ENCODE measurements around the gene HSPA13. TPM values are rescaled to one million over a fixed set of nuclear protein-coding genes. Genes with fewer than 3 reads are reported as not detected.

Gene HSPA13
- total and polyA plus RNA-seq, 10 of the 15 experiments (the other 5 are each of a cell fraction or from before 2014, with no cell fraction given) = 10.0 to 26.9 (median 18.6) TPM

DNA sequence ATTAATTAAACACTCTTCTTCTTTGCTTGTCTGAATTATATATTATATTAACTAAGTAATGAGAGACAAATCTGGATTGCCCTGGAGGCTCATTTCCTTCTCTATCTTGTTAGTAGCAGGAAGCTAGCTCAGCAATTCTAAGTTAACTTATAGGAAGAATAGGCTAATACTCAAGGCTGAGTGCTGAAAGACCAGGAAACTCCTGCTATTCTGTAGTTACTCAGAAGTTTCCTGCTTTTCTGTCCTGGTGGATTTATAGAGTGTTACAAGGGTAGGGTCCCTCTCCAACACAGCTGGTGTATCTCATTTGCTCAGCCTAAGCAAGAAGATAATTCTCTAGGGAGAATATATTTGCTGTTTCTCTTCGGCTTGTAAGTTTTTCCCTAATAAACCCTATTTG lies 29.2 kb downstream of the HSPA13 start:
- Histone ChIP-seq H3K9ac (ENCODE audit: control insufficient read depth, insufficient read depth, low read length) (no peak overlapping the region), H3K27ac (ENCODE audit: control insufficient read depth, insufficient read depth) (no peak overlapping the region), H3K27me3 (replicated peaks in 1 of 2; ENCODE audit: control insufficient read depth in 2 of 2, insufficient read depth in 2 of 2, low read length in 1 of 2) (no peaks in the 10 kb centered on the region), H2AFZ (ENCODE audit: control insufficient read depth, low read depth, low read length) (no peak overlapping the region), H3K4me2 (ENCODE audit: control insufficient read depth, insufficient read depth) (no peak overlapping the region), H3K4me3 (no peak overlapping the region), H3K4me1 (ENCODE audit: control insufficient read depth, insufficient read depth, low read length) (no peaks in the 10 kb centered on the region), H3K79me2 (ENCODE audit: control insufficient read depth, insufficient read depth, low read length) (no peaks in the 10 kb centered on the region), H4K20me1 (ENCODE audit: control insufficient read depth, insufficient read depth) (no peaks in the 10 kb centered on the region), H3K9me3 (replicated peaks; ENCODE audit: control insufficient read depth, insufficient read depth, low read length) (no peaks in the 10 kb centered on the region), H3K36me3 (ENCODE audit: control insufficient read depth in 2 of 2, insufficient read depth in 2 of 2, low read length in 1 of 2) (no peaks in the 10 kb centered on the region)
- no TSS peak for BruUV-seq (replicated peaks)
- FAIRE-seq = no peak
- DNase-seq (ENCODE audit: low read depth, low spot score) = no peak
- POLR2A ChIA-PET = no interaction called here
- CTCF ChIA-PET = no interaction called here
- WGBS (ENCODE audit: insufficient coverage, insufficient replicate concordance, low lambda C conversion rate, missing lambda C conversion rate) = 0% methylated on average over 1 of the region's 1 CpG
- SMC1A ChIA-PET (ENCODE audit: uncharacterized antibody, unreplicated experiment) = no interaction called here
- ATAC-seq = no peak
- in situ Hi-C loops (cut with MboI) (no loop called here), intact Hi-C loops (cut with micrococcal nuclease; ENCODE audit: unreplicated experiment) (no loop called here)
- RAD21 ChIA-PET (ENCODE audit: unreplicated experiment) = no interaction called here
- no peak for TF ChIP-seq JUND (IDR thresholded peaks at IDR 0.05; ENCODE audit: low read depth, low read length)

DNA sequence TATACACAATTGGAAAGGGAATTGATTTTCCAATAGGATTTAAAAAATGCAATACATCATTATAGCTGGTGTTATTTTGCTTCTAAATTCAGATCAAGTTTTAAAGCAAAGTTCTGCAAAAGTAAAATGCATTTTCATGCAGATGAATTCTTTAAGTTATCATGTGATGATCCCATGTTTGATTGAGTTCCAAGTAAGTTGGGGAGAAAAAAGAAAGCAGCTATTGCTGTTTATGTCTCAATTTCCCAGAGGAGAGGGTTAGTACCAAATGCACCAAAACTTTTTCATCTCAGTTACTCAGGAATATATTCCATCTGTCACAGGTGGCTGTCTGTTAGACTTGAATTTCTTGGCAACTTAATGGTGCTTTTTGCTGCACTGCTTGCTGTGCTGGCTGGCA lies 29.7 kb downstream of the HSPA13 start:
- RAD21 ChIA-PET (ENCODE audit: unreplicated experiment) = no interaction called here
- no peak overlapping the region for H3K27ac ChIP-seq (ENCODE audit: control insufficient read depth, insufficient read depth)
- SMC1A ChIA-PET (ENCODE audit: uncharacterized antibody, unreplicated experiment) = no interaction called here
- DNase-seq (ENCODE audit: low read depth, low spot score) = no peak
- no peaks in the 10 kb centered on the region for H3K79me2 ChIP-seq (ENCODE audit: control insufficient read depth, insufficient read depth, low read length)
- H3K27me3 ChIP-seq (replicated peaks in 1 of 2; ENCODE audit: control insufficient read depth in 2 of 2, insufficient read depth in 2 of 2, low read length in 1 of 2) = 0 out of 4 replicates have a peak, but pooled peaks cover 0 to 1% of the 10 kb centered on the region in 2 experiments
- POLR2A ChIA-PET = no interaction called here
- in situ Hi-C loops (cut with MboI) (no loop called here), intact Hi-C loops (cut with micrococcal nuclease; ENCODE audit: unreplicated experiment) (no loop called here)
- H3K4me2 ChIP-seq (ENCODE audit: control insufficient read depth, insufficient read depth) = no peak overlapping the region
- no peak for FAIRE-seq
- ATAC-seq = no peak
- no peak overlapping the region for H2AFZ ChIP-seq (ENCODE audit: control insufficient read depth, low read depth, low read length)
- BruUV-seq (replicated peaks) = no TSS peak
- H3K4me1 ChIP-seq (ENCODE audit: control insufficient read depth, insufficient read depth, low read length) = no peaks in the 10 kb centered on the region
- H3K9me3 ChIP-seq (replicated peaks; ENCODE audit: control insufficient read depth, insufficient read depth, low read length) = no peaks in the 10 kb centered on the region
- no peaks in the 10 kb centered on the region for H3K36me3 ChIP-seq (ENCODE audit: control insufficient read depth in 2 of 2, insufficient read depth in 2 of 2, low read length in 1 of 2)
- H3K9ac ChIP-seq (ENCODE audit: control insufficient read depth, insufficient read depth, low read length) = no peak overlapping the region
- no peak overlapping the region for H3K4me3 ChIP-seq
- CTCF ChIA-PET = no interaction called here
- H4K20me1 ChIP-seq (ENCODE audit: control insufficient read depth, insufficient read depth) = no peaks in the 10 kb centered on the region
- TF ChIP-seq, protein P1, sequence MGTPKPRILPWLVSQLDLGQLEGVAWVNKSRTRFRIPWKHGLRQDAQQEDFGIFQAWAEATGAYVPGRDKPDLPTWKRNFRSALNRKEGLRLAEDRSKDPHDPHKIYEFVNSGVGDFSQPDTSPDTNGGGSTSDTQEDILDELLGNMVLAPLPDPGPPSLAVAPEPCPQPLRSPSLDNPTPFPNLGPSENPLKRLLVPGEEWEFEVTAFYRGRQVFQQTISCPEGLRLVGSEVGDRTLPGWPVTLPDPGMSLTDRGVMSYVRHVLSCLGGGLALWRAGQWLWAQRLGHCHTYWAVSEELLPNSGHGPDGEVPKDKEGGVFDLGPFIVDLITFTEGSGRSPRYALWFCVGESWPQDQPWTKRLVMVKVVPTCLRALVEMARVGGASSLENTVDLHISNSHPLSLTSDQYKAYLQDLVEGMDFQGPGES (IDR thresholded peaks at IDR 0.05) = no peak
- TF ChIP-seq ZNF622 (IDR thresholded peaks at IDR 0.05) = no peak
- TF ChIP-seq KLF5 (IDR thresholded peaks at IDR 0.05; ENCODE audit: partially characterized antibody) = no peak
- TF ChIP-seq, protein P2, sequence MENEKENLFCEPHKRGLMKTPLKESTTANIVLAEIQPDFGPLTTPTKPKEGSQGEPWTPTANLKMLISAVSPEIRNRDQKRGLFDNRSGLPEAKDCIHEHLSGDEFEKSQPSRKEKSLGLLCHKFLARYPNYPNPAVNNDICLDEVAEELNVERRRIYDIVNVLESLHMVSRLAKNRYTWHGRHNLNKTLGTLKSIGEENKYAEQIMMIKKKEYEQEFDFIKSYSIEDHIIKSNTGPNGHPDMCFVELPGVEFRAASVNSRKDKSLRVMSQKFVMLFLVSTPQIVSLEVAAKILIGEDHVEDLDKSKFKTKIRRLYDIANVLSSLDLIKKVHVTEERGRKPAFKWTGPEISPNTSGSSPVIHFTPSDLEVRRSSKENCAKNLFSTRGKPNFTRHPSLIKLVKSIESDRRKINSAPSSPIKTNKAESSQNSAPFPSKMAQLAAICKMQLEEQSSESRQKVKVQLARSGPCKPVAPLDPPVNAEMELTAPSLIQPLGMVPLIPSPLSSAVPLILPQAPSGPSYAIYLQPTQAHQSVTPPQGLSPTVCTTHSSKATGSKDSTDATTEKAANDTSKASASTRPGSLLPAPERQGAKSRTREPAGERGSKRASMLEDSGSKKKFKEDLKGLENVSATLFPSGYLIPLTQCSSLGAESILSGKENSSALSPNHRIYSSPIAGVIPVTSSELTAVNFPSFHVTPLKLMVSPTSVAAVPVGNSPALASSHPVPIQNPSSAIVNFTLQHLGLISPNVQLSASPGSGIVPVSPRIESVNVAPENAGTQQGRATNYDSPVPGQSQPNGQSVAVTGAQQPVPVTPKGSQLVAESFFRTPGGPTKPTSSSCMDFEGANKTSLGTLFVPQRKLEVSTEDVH (IDR thresholded peaks at IDR 0.05; ENCODE audit: low read depth, partially characterized antibody) = no peak
- no peak for TF ChIP-seq SMARCA5 (IDR thresholded peaks at IDR 0.05)
- TF ChIP-seq BHLHE40 (IDR thresholded peaks at IDR 0.05; ENCODE audit: borderline replicate concordance in 1 of 2, low read depth in 2 of 2, low read length in 1 of 2) = no peak
- no peak for TF ChIP-seq STAT1 (conservative IDR thresholded peaks at IDR 0.05)
- no peak for TF ChIP-seq STAT3 (IDR thresholded peaks at IDR 0.05; ENCODE audit: low read depth, low read length)
- TF ChIP-seq MEF2B (IDR thresholded peaks at IDR 0.05; ENCODE audit: partially characterized antibody, poor library complexity, severe bottlenecking) = no peak
- TF ChIP-seq ZNF24 (IDR thresholded peaks at IDR 0.05) = no peak
- TF ChIP-seq, protein P3, sequence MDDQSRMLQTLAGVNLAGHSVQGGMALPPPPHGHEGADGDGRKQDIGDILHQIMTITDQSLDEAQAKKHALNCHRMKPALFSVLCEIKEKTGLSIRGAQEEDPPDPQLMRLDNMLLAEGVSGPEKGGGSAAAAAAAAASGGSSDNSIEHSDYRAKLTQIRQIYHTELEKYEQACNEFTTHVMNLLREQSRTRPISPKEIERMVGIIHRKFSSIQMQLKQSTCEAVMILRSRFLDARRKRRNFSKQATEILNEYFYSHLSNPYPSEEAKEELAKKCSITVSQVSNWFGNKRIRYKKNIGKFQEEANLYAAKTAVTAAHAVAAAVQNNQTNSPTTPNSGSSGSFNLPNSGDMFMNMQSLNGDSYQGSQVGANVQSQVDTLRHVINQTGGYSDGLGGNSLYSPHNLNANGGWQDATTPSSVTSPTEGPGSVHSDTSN (IDR thresholded peaks at IDR 0.05; ENCODE audit: insufficient replicate concordance, low read depth, low read length) = no peak
- TF ChIP-seq, protein P4, sequence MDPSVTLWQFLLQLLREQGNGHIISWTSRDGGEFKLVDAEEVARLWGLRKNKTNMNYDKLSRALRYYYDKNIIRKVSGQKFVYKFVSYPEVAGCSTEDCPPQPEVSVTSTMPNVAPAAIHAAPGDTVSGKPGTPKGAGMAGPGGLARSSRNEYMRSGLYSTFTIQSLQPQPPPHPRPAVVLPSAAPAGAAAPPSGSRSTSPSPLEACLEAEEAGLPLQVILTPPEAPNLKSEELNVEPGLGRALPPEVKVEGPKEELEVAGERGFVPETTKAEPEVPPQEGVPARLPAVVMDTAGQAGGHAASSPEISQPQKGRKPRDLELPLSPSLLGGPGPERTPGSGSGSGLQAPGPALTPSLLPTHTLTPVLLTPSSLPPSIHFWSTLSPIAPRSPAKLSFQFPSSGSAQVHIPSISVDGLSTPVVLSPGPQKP (IDR thresholded peaks at IDR 0.05; ENCODE audit: low read depth, low read length) = no peak

Measured in GM12878 (cell line).